Activated CD4-positive, alpha-beta memory T cell treated with anti-CD3 and anti-CD28 coated beads for 36 hours (primary cell): ENCODE data around the gene MBNL1. TPM values are rescaled to one million over a fixed set of nuclear protein-coding genes. Genes with fewer than 3 reads are reported as not detected.

Experiments used
- CTCF ChIA-PET: fragments of 350-600 bp; sonication (Branson Sonifier 250); formaldehyde crosslinking; loops from one replicate; lab custom pipeline; 2021; ENCODE audit warnings: antibody characterized with exemption, inconsistent platforms; lab: Charles Lee
- POLR2A ChIA-PET: fragments of 350-600 bp; sonication (Branson Sonifier 250); formaldehyde crosslinking; loops from one replicate; lab custom pipeline; 2021; ENCODE audit warnings: antibody characterized with exemption; lab: Charles Lee
- DNase-seq: peaks from one replicate; pipeline ENCODE4 v3.0.0-alpha.2; 2020
- H3K27ac Mint-ChIP-seq: one replicate; pipeline ENCODE4 v1.8.0; 2021; ENCODE audit warnings: mixed read lengths
- H3K27me3 Mint-ChIP-seq: one replicate; pipeline ENCODE4 v1.8.0; 2021; ENCODE audit warnings: mixed read lengths
- H3K36me3 Mint-ChIP-seq: one replicate; pipeline ENCODE4 v1.8.0; 2021; ENCODE audit warnings: mixed read lengths
- H3K4me1 Mint-ChIP-seq: one replicate; pipeline ENCODE4 v1.8.0; 2021; ENCODE audit warnings: low read depth, mixed read lengths
- H3K4me3 Mint-ChIP-seq: one replicate; pipeline ENCODE4 v1.8.0; 2021; ENCODE audit warnings: mild to moderate bottlenecking, mixed read lengths
- H3K9me3 Mint-ChIP-seq: one replicate; pipeline ENCODE4 v1.8.0; 2021; ENCODE audit warnings: mixed read lengths
- intact Hi-C: fragments of 100-400 bp; cut with micrococcal nuclease; formaldehyde crosslinking; loops from one replicate; pipeline ENCODE4 v1.15.1; 2023
- total RNA-seq, 2 experiments: library from RNA; stranded (reverse); gene quantifications; one replicate each; pipeline ENCODE4 v1.2.3, GENCODE V29; 2021

MBNL1 gene
- total RNA-seq, 2 experiments from 2014 or later: 290 to 302 TPM

DNA sequence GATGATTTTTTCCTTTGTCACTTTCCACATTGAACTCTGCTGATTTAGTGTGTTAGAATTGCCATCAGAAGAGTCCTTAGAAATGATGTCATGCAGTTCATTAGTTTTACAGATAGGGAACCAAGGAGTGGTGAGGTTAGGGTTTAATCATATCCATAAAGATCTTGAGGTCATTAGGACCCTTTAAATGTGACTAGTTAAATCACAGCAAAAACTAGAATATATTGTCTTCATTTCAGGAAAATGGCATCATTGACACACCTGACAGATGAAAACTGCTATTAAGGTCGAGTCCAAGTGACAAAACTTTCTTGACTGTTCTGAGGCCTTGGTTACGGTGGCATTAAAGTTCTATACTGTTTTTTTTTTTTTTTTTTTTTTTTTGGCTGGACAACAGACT is 50.5 kb downstream of the MBNL1 start:
- intact Hi-C loops: loop anchor here (2.0 kb wide), 1 partner anchor 38 kb away; no protein-coding TSS in a partner anchor
- CTCF ChIA-PET: interaction anchor here (1.5 to 1.6 kb wide), 4 partner anchors 9 to 153 kb away, joined by 3 to 6 read pairs (median 5); no protein-coding TSS in a partner anchor
- peak overlapping the region; percentile 70 for H3K27ac Mint-ChIP-seq
- no peak overlapping the region for H3K4me3 Mint-ChIP-seq
- no peaks in the 10 kb centered on the region for H3K27me3 Mint-ChIP-seq
- peaks cover 18% of the 10 kb centered on the region for H3K36me3 Mint-ChIP-seq
- POLR2A ChIA-PET: interaction anchor here (1.0 to 2.7 kb wide), 3 partner anchors 11 to 51 kb away, joined by 3 to 6 read pairs (median 6); partner anchors contain the start of gene MBNL1
- H3K4me1 Mint-ChIP-seq: peaks cover 83% of the 10 kb centered on the region
- no peak for DNase-seq
- no peaks in the 10 kb centered on the region for H3K9me3 Mint-ChIP-seq

DNA sequence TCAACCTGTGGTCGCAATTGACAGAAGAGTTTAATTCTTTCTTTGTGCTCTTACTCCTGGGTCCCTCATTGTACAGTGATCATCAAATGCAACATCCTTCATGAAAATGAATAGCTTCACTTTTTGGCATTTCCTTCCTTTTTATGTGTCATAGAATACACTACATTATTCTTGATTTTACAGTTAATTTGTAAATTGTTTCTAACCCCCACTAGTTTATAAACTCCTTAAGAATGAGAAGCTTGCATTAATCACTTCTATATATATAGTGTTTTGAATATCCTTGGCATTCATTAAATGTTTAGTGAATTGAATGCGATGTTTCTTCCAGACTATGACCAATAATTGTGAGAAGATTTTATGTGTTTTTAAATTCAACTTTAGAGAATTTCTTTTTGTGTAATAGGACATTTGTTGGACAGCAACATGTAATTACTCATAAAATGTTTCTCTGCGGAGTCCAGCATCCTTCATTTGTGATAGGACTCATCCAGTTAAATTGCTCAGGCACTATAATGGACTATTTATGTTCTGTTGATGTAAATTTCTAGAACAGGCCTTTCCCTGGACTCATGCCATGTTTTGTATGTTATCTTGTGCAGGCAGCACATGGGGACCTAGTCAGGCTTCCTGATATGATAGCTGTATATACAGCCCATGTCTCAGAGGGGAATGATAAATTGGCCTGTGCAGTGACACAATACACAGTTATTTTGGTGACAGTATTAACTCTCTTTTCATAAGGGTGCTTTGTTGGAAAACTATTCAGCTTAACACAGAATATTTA is 51.3 kb downstream of the MBNL1 start:
- no peaks in the 10 kb centered on the region for H3K9me3 Mint-ChIP-seq
- CTCF ChIA-PET: interaction anchor here (1.5 to 1.6 kb wide), 2 partner anchors 12 to 124 kb away, joined by 3 to 6 read pairs; no protein-coding TSS in a partner anchor
- POLR2A ChIA-PET: interaction anchor here (1.7 kb wide), 1 partner anchor 33 kb away, joined by 6 read pairs; no protein-coding TSS in a partner anchor
- intact Hi-C loops: loop anchor here (2.0 to 10.0 kb wide), 4 partner anchors 37 to 845 kb away; partner anchors contain the start of gene RAP2B
- no peaks in the 10 kb centered on the region for H3K27me3 Mint-ChIP-seq
- H3K27ac Mint-ChIP-seq: peak overlapping the region; percentile 62
- peaks cover 15% of the 10 kb centered on the region for H3K36me3 Mint-ChIP-seq
- peaks cover 83% of the 10 kb centered on the region for H3K4me1 Mint-ChIP-seq
- no peak overlapping the region for H3K4me3 Mint-ChIP-seq
- no peak for DNase-seq

DNA sequence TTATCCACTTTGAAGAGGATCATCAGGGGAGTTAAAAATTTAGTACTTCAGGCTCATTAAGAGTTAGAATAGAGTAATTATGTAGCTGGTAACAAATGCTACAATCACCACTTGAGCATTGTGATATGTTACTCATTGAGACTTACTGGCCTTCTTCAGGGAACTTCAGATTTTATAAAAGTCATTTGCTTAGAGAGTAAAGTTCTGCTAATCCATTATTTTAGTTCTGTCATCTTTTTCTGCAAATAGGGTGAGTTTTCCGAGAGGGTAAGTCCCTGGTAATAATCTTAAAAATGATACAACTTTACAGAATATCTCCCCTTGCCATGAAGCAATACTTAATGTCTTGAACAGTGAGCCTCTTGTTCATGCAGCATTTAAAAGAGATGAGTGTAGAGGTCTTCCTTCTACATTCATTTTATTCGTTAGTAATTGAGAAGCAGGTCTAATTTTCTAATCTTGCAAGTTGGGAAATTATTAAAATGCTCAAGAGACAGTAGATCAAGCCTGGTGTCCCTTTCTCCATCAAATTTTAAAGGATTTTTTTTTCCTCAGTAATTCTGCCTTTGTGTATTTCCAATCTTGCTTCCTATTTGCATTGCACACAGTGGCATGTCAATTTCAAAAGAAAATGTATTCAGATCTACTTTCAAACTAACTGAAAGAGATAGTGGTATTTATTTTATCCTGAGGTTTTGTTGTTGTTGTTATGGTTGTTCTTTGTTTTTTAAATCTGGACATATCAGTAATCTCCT is 52.6 kb downstream of the MBNL1 start:
- intact Hi-C loops: loop anchor here (5.0 to 10.0 kb wide), 3 partner anchors 36 to 843 kb away; partner anchors contain the start of gene RAP2B
- H3K4me1 Mint-ChIP-seq: peaks cover 84% of the 10 kb centered on the region
- H3K9me3 Mint-ChIP-seq: peaks cover 2% of the 10 kb centered on the region
- no peak for DNase-seq
- H3K27me3 Mint-ChIP-seq: no peaks in the 10 kb centered on the region
- peak overlapping the region; percentile 38 for H3K27ac Mint-ChIP-seq
- H3K36me3 Mint-ChIP-seq: peaks cover 23% of the 10 kb centered on the region
- ChIA-PET CTCF (no interaction called here), POLR2A (interaction anchor here (1.1 kb wide), 1 partner anchor 31 kb away, joined by 3 read pairs; no protein-coding TSS in a partner anchor)
- H3K4me3 Mint-ChIP-seq: no peak overlapping the region

DNA sequence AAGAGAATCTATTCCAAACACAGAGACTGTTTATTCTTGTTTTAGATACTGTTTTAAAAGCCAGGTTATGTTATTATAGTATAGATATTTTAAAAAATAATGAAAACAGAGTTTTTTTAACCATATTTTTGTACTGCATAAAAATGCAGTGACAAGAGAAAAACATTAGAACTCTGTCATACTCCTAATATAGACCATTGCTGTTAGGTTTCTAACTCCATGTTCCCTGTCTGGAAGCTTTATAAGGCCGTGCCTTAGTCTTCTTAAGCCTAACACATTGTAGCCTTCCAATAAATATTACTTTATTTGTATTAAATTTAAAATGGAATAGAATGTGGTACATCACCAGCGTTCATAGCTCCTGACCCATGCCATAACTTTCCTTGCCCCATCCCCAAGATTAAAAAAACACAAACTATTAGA is 53.2 kb downstream of the MBNL1 start:
- H3K9me3 Mint-ChIP-seq: peaks cover 2% of the 10 kb centered on the region
- POLR2A ChIA-PET: interaction anchor here (1.1 kb wide), 1 partner anchor 30 kb away, joined by 3 read pairs; no protein-coding TSS in a partner anchor
- no peak for DNase-seq
- peak overlapping the region; percentile 39 for H3K27ac Mint-ChIP-seq
- intact Hi-C loops: loop anchor here (2.0 to 10.0 kb wide), 4 partner anchors 35 to 843 kb away; partner anchors contain the start of gene RAP2B
- peaks cover 24% of the 10 kb centered on the region for H3K36me3 Mint-ChIP-seq
- peaks cover 82% of the 10 kb centered on the region for H3K4me1 Mint-ChIP-seq
- no peaks in the 10 kb centered on the region for H3K27me3 Mint-ChIP-seq
- no peak overlapping the region for H3K4me3 Mint-ChIP-seq
- CTCF ChIA-PET: no interaction called here

DNA sequence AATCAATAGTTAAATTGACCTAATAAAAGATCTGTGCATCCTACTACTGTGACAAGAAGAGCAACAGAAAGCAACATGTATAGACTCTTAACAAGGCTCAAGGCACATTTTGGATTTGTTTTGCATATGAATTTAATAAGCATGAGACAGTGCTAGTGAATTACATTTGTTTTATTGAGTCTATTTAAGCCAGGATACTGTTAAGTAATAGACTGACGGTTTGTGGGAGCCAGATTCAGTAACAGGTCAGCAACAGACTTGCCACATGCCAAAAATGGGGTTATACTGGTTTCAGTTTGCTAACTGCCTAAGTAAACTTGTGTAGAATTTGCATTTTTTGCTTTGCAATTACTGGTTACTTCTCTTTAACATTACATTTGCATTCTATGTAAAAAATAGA is 54.0 kb downstream of the MBNL1 start:
- Mint-ChIP-seq H3K27me3 (no peaks in the 10 kb centered on the region), H3K4me3 (no peak overlapping the region), H3K36me3 (peaks cover 27% of the 10 kb centered on the region), H3K4me1 (peaks cover 82% of the 10 kb centered on the region), H3K9me3 (peaks cover 2% of the 10 kb centered on the region), H3K27ac (peak overlapping the region; percentile 24)
- ChIA-PET POLR2A (interaction anchor here (1.1 kb wide), 1 partner anchor 30 kb away, joined by 3 read pairs; no protein-coding TSS in a partner anchor), CTCF (no interaction called here)
- intact Hi-C loops: loop anchor here (1.0 to 10.0 kb wide), 5 partner anchors 12 to 842 kb away; partner anchors contain the start of gene RAP2B
- DNase-seq: no peak

DNA sequence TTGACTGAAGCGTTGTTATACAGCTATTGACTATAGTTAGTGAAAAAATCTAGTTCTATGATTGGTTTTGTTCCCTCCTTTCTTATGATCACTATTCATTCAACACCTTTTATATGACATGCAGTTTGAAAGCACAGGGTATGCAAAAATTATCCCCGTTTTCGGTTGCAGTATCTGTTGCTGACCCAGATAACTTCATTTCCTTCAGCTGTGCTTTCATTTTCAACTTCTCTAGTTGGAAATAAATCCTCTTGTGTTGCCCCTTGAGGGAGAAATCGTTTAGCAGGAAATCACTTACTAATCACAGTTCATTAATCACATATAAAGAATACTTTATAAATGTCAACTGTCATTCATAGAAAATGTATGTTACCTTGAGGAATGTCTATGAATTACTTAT is 55.1 kb downstream of the MBNL1 start:
- intact Hi-C loops: loop anchor here (1.0 to 10.0 kb wide), 5 partner anchors 14 to 841 kb away; partner anchors contain the start of gene RAP2B
- ChIA-PET POLR2A (interaction anchor here (0.6 to 1.7 kb wide), 8 partner anchors 8 to 124 kb away, joined by 3 to 7 read pairs (median 3); no protein-coding TSS in a partner anchor), CTCF (interaction anchor here (0.8 to 1.6 kb wide), 6 partner anchors 9 to 120 kb away, joined by 3 to 7 read pairs (median 4); partner anchors contain the start of gene MBNL1)
- no peak for DNase-seq
- Mint-ChIP-seq H3K4me1 (peaks cover 82% of the 10 kb centered on the region), H3K9me3 (peaks cover 4% of the 10 kb centered on the region), H3K27me3 (no peaks in the 10 kb centered on the region), H3K36me3 (peaks cover 29% of the 10 kb centered on the region), H3K27ac (peak overlapping the region; percentile 78), H3K4me3 (peak overlapping the region; percentile 44)

DNA sequence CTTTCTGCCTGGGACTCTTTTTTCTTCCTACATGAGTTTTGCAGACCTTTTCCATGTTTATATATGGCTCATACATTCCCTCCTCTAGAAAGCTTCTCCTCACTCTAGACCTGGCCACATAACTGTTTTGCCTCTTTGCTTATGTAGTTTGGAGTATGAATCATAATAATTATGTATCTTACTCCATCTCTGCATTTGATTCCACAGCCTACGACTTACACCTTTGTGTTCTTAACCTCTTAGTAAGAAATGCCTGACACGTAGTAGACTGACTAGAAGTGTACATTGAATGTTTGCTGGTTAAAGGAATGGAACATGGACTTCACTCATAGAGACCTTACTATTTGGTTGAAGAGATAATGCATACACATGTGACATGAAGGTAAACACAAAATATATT is 56.4 kb downstream of the MBNL1 start:
- Mint-ChIP-seq H3K27me3 (no peaks in the 10 kb centered on the region), H3K9me3 (peaks cover 5% of the 10 kb centered on the region), H3K36me3 (peaks cover 25% of the 10 kb centered on the region), H3K27ac (peak overlapping the region; percentile 89), H3K4me1 (peaks cover 79% of the 10 kb centered on the region), H3K4me3 (no peak overlapping the region)
- ChIA-PET CTCF (interaction anchor here (1.3 kb wide), 1 partner anchor 122 kb away, joined by 3 read pairs; no protein-coding TSS in a partner anchor), POLR2A (no interaction called here)
- no peak for DNase-seq
- intact Hi-C loops: loop anchor here (10.0 kb wide), 2 partner anchors 250 to 840 kb away; partner anchors contain the start of gene RAP2B

DNA sequence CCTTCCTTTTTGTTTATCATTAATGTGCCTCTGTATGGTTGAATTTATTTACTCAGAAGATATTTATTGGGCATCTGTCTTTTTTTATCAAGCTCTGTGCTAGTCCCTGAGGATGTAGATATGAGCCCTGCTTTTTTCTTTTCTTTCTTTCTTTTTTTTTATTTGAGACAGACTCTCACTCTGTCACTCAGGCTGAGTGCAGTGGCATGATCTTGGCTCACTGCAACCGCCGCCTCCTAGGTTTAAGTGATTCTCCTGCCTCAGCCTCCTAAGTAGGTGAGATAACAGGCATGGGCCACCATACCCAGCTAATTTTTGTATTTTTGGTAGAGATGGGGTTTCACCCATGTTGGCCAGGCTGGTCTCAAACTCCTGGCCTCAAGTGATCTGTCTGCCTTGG is 58.5 kb downstream of the MBNL1 start:
- Mint-ChIP-seq H3K4me1 (peaks cover 82% of the 10 kb centered on the region), H3K36me3 (peaks cover 30% of the 10 kb centered on the region), H3K9me3 (peaks cover 5% of the 10 kb centered on the region), H3K4me3 (no peak overlapping the region), H3K27me3 (no peaks in the 10 kb centered on the region), H3K27ac (peak overlapping the region; percentile 60)
- CTCF ChIA-PET: interaction anchor here (1.3 kb wide), 1 partner anchor 9 kb away, joined by 3 read pairs; no protein-coding TSS in a partner anchor
- DNase-seq: no peak
- POLR2A ChIA-PET: no interaction called here
- intact Hi-C loops: loop anchor here (10.0 kb wide), 2 partner anchors 252 to 838 kb away; partner anchors contain the start of gene RAP2B

DNA sequence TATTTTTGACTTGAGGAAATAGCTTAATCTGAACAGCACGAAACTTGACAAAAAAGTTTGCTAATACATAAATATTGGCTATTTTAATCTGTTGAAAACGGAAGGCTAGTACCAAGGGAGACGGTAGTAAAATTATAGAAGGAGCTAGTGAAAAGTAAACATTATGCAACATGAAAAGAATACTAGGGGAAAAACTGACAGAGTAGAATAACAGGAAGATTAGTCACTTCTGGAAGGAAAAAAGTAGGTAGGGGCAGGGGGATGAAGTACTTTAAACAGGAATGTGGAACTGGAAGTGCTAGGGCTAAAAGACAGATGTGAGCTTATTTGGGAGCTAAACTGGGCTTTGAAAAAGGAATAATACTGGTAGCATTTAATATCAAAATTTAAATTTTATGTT is 60.1 kb downstream of the MBNL1 start:
- Mint-ChIP-seq H3K36me3 (peaks cover 30% of the 10 kb centered on the region), H3K9me3 (peaks cover 5% of the 10 kb centered on the region), H3K4me1 (peaks cover 86% of the 10 kb centered on the region), H3K4me3 (no peak overlapping the region), H3K27ac (peak overlapping the region; percentile 79), H3K27me3 (no peaks in the 10 kb centered on the region)
- ChIA-PET POLR2A (no interaction called here), CTCF (interaction anchor here (0.6 to 0.8 kb wide), 2 partner anchors 19 to 22 kb away, joined by 3 read pairs; no protein-coding TSS in a partner anchor)
- DNase-seq: no peak
- intact Hi-C loops: loop anchor here (10.0 kb wide), 2 partner anchors 254 to 836 kb away; partner anchors contain the start of gene RAP2B

DNA sequence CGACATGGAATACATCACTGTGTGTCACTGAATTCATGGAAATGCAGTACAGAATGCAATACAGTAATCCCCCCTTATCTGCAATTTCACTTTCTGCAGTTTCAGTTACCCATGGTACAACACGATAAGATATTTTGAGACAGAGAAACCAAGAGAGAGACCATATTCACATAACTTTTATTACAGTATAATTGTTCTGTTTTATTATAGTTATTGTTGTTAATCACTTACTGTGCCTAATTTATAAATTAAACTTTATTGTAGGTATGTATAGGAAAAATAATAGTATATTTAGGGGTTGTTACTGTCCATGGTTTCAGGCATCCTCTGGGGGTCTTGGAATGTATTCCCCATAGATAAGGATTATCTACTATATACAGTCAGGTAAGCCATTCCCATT is 61.8 kb downstream of the MBNL1 start:
- Mint-ChIP-seq H3K4me1 (peaks cover 87% of the 10 kb centered on the region), H3K36me3 (peaks cover 24% of the 10 kb centered on the region), H3K9me3 (peaks cover 5% of the 10 kb centered on the region), H3K27ac (peak overlapping the region; percentile 21), H3K4me3 (no peak overlapping the region), H3K27me3 (no peaks in the 10 kb centered on the region)
- DNase-seq: no peak
- intact Hi-C loops: loop anchor here (2.0 kb wide), 2 partner anchors 28 to 52 kb away; no protein-coding TSS in a partner anchor
- ChIA-PET CTCF (interaction anchor here (2.1 to 4.1 kb wide), 2 partner anchors 21 to 113 kb away, joined by 4 to 19 read pairs; no protein-coding TSS in a partner anchor), POLR2A (interaction anchor here (1.2 kb wide), 2 partner anchors 21 to 57 kb away, joined by 3 to 4 read pairs; no protein-coding TSS in a partner anchor)
